HCT116 (cell line): ENCODE data around the gene DAGLB. TPM values are rescaled to one million over a fixed set of nuclear protein-coding genes. Genes with fewer than 3 reads are reported as not detected.

Experiments
- ATAC-seq: fragments of 200-7000 bp; cut with Tn5 transposase; 2 replicates; pipeline ENCODE4 v1.9.1; 2020; ENCODE audit warnings: mild to moderate bottlenecking, moderate library complexity
- BruUV-seq: library from RNA; stranded (reverse); fragments of 400-500 nt; replicated peaks from 2 replicates; lab custom pipeline; 2021; lab: Mats Ljungman, UMichigan
- CTCF ChIA-PET: fragments of 300-600 bp; sonication (Branson Sonifier 250); formaldehyde crosslinking; loops from one replicate; lab custom pipeline; 2021; ENCODE audit warnings: antibody characterized with exemption; lab: Charles Lee
- POLR2A ChIA-PET: fragments of 300-600, 350-600 bp; sonication (Branson Sonifier 250); formaldehyde crosslinking; loops from one replicate; lab custom pipeline; 2021; ENCODE audit warnings: antibody characterized with exemption; lab: Charles Lee
- RAD21 ChIA-PET, 2 experiments: fragments of 300-600 bp; sonication (Branson Sonifier 250); formaldehyde crosslinking; loops; one replicate each; lab custom pipeline; 2023; ENCODE audit warnings: low total read pairs in 2 of 2; ENCODE audit not compliant: uncharacterized antibody in 2 of 2, unreplicated experiment in 2 of 2, low non-redundant PET in 1 of 2; lab: Charles Lee
- DNase-seq: peaks from one replicate; pipeline ENCODE4 v3.0.0-alpha.2; 2010; ENCODE audit warnings: low read depth, low spot score
- H2AFZ ChIP-seq: fragments of 200-600 bp; shearing (Covaris generic), sonication (generic); 2 replicates; pipeline ENCODE4 v1.6.1; 2017; ENCODE audit warnings: low read depth, mixed run types, mixed read lengths, antibody characterized with exemption, low read length; ENCODE audit not compliant: poor library complexity, severe bottlenecking
- H3K27ac ChIP-seq: 2 replicates; pipeline ENCODE4 v1.5.1; 2012; ENCODE audit warnings: low read depth, low read length
- H3K27me3 ChIP-seq: fragments of 200-600 bp; sonication (generic); 2 replicates; pipeline ENCODE4 v1.6.1; 2016; ENCODE audit warnings: mixed run types, low read length, mixed read lengths; ENCODE audit not compliant: insufficient read depth
- H3K36me3 ChIP-seq, 2 experiments: fragments of 200-500 bp in 1 of 2; fragments of 200-600 bp in 1 of 2; sonication (Bioruptor generic) in 1 of 2; sonication (generic) in 1 of 2; 2 replicates each; pipeline versions ENCODE4 v1.5.1 to v1.6.1; 2014 to 2016; ENCODE audit warnings: low read length in 2 of 2, inconsistent platforms in 1 of 2, mixed read lengths in 1 of 2, mixed run types in 1 of 2; ENCODE audit not compliant: insufficient read depth in 2 of 2, control insufficient read depth in 1 of 2
- H3K4me1 ChIP-seq, 2 experiments: fragments of 200-600 bp in 1 of 2; sonication (generic) in 1 of 2; 2 replicates each; pipeline versions ENCODE4 v1.5.1 to v1.6.1; 2012 to 2017; ENCODE audit warnings: low read length in 2 of 2, inconsistent platforms in 1 of 2, mild to moderate bottlenecking in 1 of 2, mixed read lengths in 1 of 2, mixed run types in 1 of 2, moderate library complexity in 1 of 2; ENCODE audit not compliant: insufficient read depth in 2 of 2, control insufficient read depth in 1 of 2
- H3K4me2 ChIP-seq: fragments of 200-600 bp; sonication (generic); 2 replicates; pipeline ENCODE4 v1.6.1; 2017; ENCODE audit warnings: mixed run types, low read length, mixed read lengths
- H3K4me3 ChIP-seq, 2 experiments: fragments of 200-600 bp in 1 of 2; sonication (generic) in 1 of 2; replicated peaks in 1 of 2; 2 replicates each; pipeline ENCODE4 v1.5.1; 2011 to 2016; ENCODE audit warnings: low read length in 2 of 2, control low read depth in 1 of 2, low read depth in 1 of 2, mild to moderate bottlenecking in 1 of 2, mixed read lengths in 1 of 2, mixed run types in 1 of 2
- H3K79me2 ChIP-seq: fragments of 200-600 bp; sonication (generic); 2 replicates; pipeline ENCODE4 v1.6.1; 2017; ENCODE audit warnings: mild to moderate bottlenecking, mixed run types, low read length, moderate library complexity, mixed read lengths; ENCODE audit not compliant: insufficient read depth
- H3K9ac ChIP-seq: fragments of 200-600 bp; sonication (generic); 2 replicates; pipeline ENCODE4 v1.6.1; 2016; ENCODE audit warnings: low read length, mixed read lengths
- H3K9me2 ChIP-seq: fragments of 200-600 bp; sonication (generic), shearing (Covaris generic); 2 replicates; pipeline ENCODE4 v1.6.1; 2017; ENCODE audit warnings: mixed run types, mild to moderate bottlenecking, moderate library complexity; ENCODE audit not compliant: insufficient read depth
- H3K9me3 ChIP-seq, 2 experiments: fragments of 200-500 bp in 1 of 2; fragments of 200-600 bp in 1 of 2; sonication (Bioruptor generic) in 1 of 2; sonication (generic) in 1 of 2; 2 replicates each; pipeline ENCODE4 v1.6.1; 2014 to 2017; ENCODE audit warnings: low read length in 2 of 2, mixed read lengths in 2 of 2, inconsistent platforms in 1 of 2, low read depth in 1 of 2, mild to moderate bottlenecking in 1 of 2, mixed run types in 1 of 2, moderate library complexity in 1 of 2; ENCODE audit not compliant: control insufficient read depth in 1 of 2, insufficient read depth in 1 of 2
- H4K20me1 ChIP-seq: fragments of 200-600 bp; sonication (generic), shearing (Covaris generic); 2 replicates; pipeline ENCODE4 v1.6.1; 2017; ENCODE audit warnings: mixed run types, mild to moderate bottlenecking, moderate library complexity; ENCODE audit not compliant: insufficient read depth
- CBX3 ChIP-seq: IDR thresholded peaks from 2 replicates; pipeline ENCODE4 v1.6.1; 2012; ENCODE audit warnings: low read depth
- CEBPB ChIP-seq: IDR thresholded peaks from 2 replicates; pipeline ENCODE4 v1.6.1; 2012; ENCODE audit warnings: low read depth
- EGR1 ChIP-seq: IDR thresholded peaks from 2 replicates; pipeline ENCODE4 v1.6.1; 2012; ENCODE audit warnings: low read depth
- ELF1 ChIP-seq: IDR thresholded peaks from 2 replicates; pipeline ENCODE4 v1.6.1; 2012; ENCODE audit warnings: low read depth, borderline replicate concordance
- EZH2phosphoT487 ChIP-seq: fragments of 200-600 bp; IDR thresholded peaks from 2 replicates; pipeline ENCODE4 v1.6.1; 2018; ENCODE audit warnings: antibody characterized with exemption, borderline replicate concordance
- FOSL1 ChIP-seq: IDR thresholded peaks from 2 replicates; pipeline ENCODE4 v1.6.1; 2012; ENCODE audit warnings: low read depth
- JUND ChIP-seq: IDR thresholded peaks from 2 replicates; pipeline ENCODE4 v1.6.1; 2012
- POLR2A ChIP-seq: IDR thresholded peaks from 2 replicates; pipeline ENCODE4 v1.7.0; 2011; ENCODE audit warnings: borderline replicate concordance; ENCODE audit not compliant: insufficient read depth, insufficient read length; ENCODE audit errors: extremely low read depth
- POLR2AphosphoS5 ChIP-seq: IDR thresholded peaks from 2 replicates; pipeline ENCODE4 v1.6.1; 2011; ENCODE audit warnings: mild to moderate bottlenecking, low read depth, low read length, moderate library complexity
- SIN3A ChIP-seq: IDR thresholded peaks from 2 replicates; pipeline ENCODE4 v1.6.1; 2012; ENCODE audit warnings: low read depth
- SRF ChIP-seq: IDR thresholded peaks from 2 replicates; pipeline ENCODE4 v1.6.1; 2012; ENCODE audit warnings: low read depth
- TCF7L2 ChIP-seq: IDR thresholded peaks from 2 replicates; pipeline ENCODE4 v1.7.0; 2011; ENCODE audit warnings: borderline replicate concordance, inconsistent platforms; ENCODE audit not compliant: insufficient read depth, insufficient read length; ENCODE audit errors: extremely low read depth
- ZFX ChIP-seq: fragments of 450-650 bp; IDR thresholded peaks from 2 replicates; pipeline ENCODE4 v1.6.1; 2017
- intact Hi-C: fragments of 100-400 bp; cut with micrococcal nuclease; formaldehyde crosslinking; loops from 2 replicates; pipeline ENCODE4 v1.10.0; 2022
- total RNA-seq: library from RNA; stranded (reverse); gene quantifications from one replicate; pipeline ENCODE4 v1.2.1, GENCODE V29; 2021; ENCODE audit not compliant: unreplicated experiment
- TF ChIP-seq, protein P1 (sequence below): IDR thresholded peaks from 2 replicates; pipeline ENCODE4 v1.6.1; 2012
- TF ChIP-seq, protein P2 (sequence below): IDR thresholded peaks from 2 replicates; pipeline ENCODE4 v1.6.1; 2011; ENCODE audit warnings: mild to moderate bottlenecking, low read length, moderate library complexity; ENCODE audit not compliant: insufficient replicate concordance; ENCODE audit errors: extremely low read depth

The DAGLB gene
- total RNA-seq, 1 experiment from 2014 or later = 30.2 TPM

DNA sequence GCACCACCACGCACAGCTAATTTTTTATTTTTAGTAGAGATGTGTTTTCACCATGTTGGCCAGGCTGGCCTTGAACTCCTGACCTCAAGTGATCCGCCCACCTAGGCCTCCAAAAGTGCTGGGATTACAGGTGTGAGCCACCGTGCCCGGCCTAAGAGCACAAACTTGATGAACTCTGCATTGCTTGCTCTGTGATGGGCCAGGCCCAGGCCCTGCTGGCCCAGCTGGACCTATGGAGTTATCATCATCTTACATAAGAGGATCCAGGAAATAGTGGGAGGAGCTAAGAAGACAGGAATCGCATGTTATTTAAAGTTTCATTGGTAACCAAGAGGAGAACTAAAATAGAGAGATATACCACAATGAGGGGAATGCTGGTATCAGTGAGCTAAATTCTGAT is 86.9 kb downstream of the DAGLB start:
- DNase-seq = no peak
- Histone ChIP-seq H3K9me2 (no peaks in the 10 kb centered on the region), H4K20me1 (no peaks in the 10 kb centered on the region), H3K79me2 (no peaks in the 10 kb centered on the region), H3K36me3 (no peaks in the 10 kb centered on the region), H3K9ac (no peak overlapping the region), H3K27me3 (no peaks in the 10 kb centered on the region), H3K4me3 (no peak overlapping the region), H3K27ac (no peak overlapping the region), H3K9me3 (no peaks in the 10 kb centered on the region), H3K4me2 (no peak overlapping the region), H3K4me1 (no peaks in the 10 kb centered on the region), H2AFZ (no peak overlapping the region)
- ChIA-PET RAD21 (no interaction called here), CTCF (no interaction called here), POLR2A (interaction anchor here (0.9 kb wide), 1 partner anchor 87 kb away, joined by 6 read pairs; the partner anchor contains the start of gene DAGLB)
- TF ChIP-seq CEBPB (no peak), SIN3A (no peak), SRF (no peak), CBX3 (no peak), POLR2AphosphoS5 (no peak), JUND (no peak), TCF7L2 (no peak), POLR2A (no peak), ELF1 (no peak), EGR1 (no peak), FOSL1 (no peak), EZH2phosphoT487 (no peak), ZFX (no peak)
- TF ChIP-seq, protein P1, sequence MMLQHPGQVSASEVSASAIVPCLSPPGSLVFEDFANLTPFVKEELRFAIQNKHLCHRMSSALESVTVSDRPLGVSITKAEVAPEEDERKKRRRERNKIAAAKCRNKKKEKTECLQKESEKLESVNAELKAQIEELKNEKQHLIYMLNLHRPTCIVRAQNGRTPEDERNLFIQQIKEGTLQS = no peak
- TF ChIP-seq, protein P2, sequence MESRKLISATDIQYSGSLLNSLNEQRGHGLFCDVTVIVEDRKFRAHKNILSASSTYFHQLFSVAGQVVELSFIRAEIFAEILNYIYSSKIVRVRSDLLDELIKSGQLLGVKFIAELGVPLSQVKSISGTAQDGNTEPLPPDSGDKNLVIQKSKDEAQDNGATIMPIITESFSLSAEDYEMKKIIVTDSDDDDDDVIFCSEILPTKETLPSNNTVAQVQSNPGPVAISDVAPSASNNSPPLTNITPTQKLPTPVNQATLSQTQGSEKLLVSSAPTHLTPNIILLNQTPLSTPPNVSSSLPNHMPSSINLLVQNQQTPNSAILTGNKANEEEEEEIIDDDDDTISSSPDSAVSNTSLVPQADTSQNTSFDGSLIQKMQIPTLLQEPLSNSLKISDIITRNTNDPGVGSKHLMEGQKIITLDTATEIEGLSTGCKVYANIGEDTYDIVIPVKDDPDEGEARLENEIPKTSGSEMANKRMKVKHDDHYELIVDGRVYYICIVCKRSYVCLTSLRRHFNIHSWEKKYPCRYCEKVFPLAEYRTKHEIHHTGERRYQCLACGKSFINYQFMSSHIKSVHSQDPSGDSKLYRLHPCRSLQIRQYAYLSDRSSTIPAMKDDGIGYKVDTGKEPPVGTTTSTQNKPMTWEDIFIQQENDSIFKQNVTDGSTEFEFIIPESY = no peak
- intact Hi-C loops = no loop called here
- no peak for ATAC-seq
- BruUV-seq = no TSS peak
